DOHH2 (cell line): Measurements from ENCODE around the gene ANO9.

Experiments used
- H3F3A ChIP-seq: fragments of 200-600 bp; sonication (generic), shearing (Covaris generic); 2 replicates; pipeline ENCODE4 v1.6.0; 2016; ENCODE audit warnings: antibody characterized with exemption, mild to moderate bottlenecking; ENCODE audit not compliant: control insufficient read depth, insufficient read depth
- H3K27ac ChIP-seq: fragments of 200-600 bp; sonication (generic); 2 replicates; pipeline ENCODE4 v1.5.1; 2014; ENCODE audit warnings: low read depth, mild to moderate bottlenecking, low read length, moderate library complexity
- H3K27me3 ChIP-seq: fragments of 200-600 bp; sonication (generic); 2 replicates; pipeline ENCODE4 v1.6.1; 2014; ENCODE audit warnings: mild to moderate bottlenecking, low read length, mixed read lengths; ENCODE audit not compliant: control insufficient read depth
- H3K36me3 ChIP-seq: fragments of 200-600 bp; sonication (generic); 2 replicates; pipeline ENCODE4 v1.6.1; 2014; ENCODE audit warnings: mild to moderate bottlenecking, low read length, moderate library complexity, mixed read lengths; ENCODE audit not compliant: control insufficient read depth
- H3K4me1 ChIP-seq: fragments of 200-600 bp; sonication (generic); 2 replicates; pipeline ENCODE4 v1.6.1; 2014; ENCODE audit warnings: mild to moderate bottlenecking, low read length, mixed read lengths; ENCODE audit not compliant: control insufficient read depth
- H3K4me2 ChIP-seq: fragments of 200-600 bp; sonication (generic); 2 replicates; pipeline ENCODE4 v1.6.0; 2014; ENCODE audit warnings: mild to moderate bottlenecking, low read length, moderate library complexity
- H3K4me3 ChIP-seq: fragments of 200-600 bp; sonication (generic); 2 replicates; pipeline ENCODE4 v1.5.1; 2014; ENCODE audit warnings: mild to moderate bottlenecking, low read length, mixed read lengths
- H3K79me2 ChIP-seq: fragments of 200-600 bp; sonication (generic); 2 replicates; pipeline ENCODE4 v1.6.1; 2014; ENCODE audit warnings: mild to moderate bottlenecking, low read length, mixed read lengths; ENCODE audit not compliant: control insufficient read depth
- H3K9me2 ChIP-seq: fragments of 200-600 bp; sonication (generic); replicated peaks from 2 replicates; pipeline ENCODE4 v1.6.1; 2014; ENCODE audit warnings: mild to moderate bottlenecking, low read length, mixed read lengths; ENCODE audit not compliant: control insufficient read depth
- H3K9me3 ChIP-seq: fragments of 200-600 bp; sonication (generic); 2 replicates; pipeline ENCODE4 v1.6.1; 2014; ENCODE audit warnings: antibody characterized with exemption, low read length, mixed read lengths; ENCODE audit not compliant: control insufficient read depth, insufficient read depth
- H4K20me1 ChIP-seq: fragments of 200-600 bp; sonication (generic); 2 replicates; pipeline ENCODE4 v1.6.0; 2014; ENCODE audit warnings: low read depth, mild to moderate bottlenecking, antibody characterized with exemption, low read length, moderate library complexity; ENCODE audit not compliant: control insufficient read depth, insufficient read depth
- EZH2phosphoT487 ChIP-seq: fragments of 200-600 bp; sonication (generic); IDR thresholded peaks from 2 replicates; pipeline ENCODE4 v1.6.1; 2017; ENCODE audit warnings: borderline replicate concordance, mild to moderate bottlenecking, antibody characterized with exemption, low read length, moderate library complexity, mixed read lengths
- TF ChIP-seq, protein P1 (sequence below): fragments of 200-600 bp; sonication (generic); IDR thresholded peaks from one replicate; pipeline ENCODE4 v1.5.1; 2014; ENCODE audit warnings: antibody characterized with exemption, mild to moderate bottlenecking, low read depth, low read length; ENCODE audit not compliant: poor library complexity, severe bottlenecking

ANO9 gene

GRCh38 chr11:371716-372590 is 69.9 kb downstream of the ANO9 start:
- no peaks in the 10 kb centered on the region for H4K20me1 ChIP-seq
- no peaks in the 10 kb centered on the region for H3K27me3 ChIP-seq
- TF ChIP-seq, protein P1, sequence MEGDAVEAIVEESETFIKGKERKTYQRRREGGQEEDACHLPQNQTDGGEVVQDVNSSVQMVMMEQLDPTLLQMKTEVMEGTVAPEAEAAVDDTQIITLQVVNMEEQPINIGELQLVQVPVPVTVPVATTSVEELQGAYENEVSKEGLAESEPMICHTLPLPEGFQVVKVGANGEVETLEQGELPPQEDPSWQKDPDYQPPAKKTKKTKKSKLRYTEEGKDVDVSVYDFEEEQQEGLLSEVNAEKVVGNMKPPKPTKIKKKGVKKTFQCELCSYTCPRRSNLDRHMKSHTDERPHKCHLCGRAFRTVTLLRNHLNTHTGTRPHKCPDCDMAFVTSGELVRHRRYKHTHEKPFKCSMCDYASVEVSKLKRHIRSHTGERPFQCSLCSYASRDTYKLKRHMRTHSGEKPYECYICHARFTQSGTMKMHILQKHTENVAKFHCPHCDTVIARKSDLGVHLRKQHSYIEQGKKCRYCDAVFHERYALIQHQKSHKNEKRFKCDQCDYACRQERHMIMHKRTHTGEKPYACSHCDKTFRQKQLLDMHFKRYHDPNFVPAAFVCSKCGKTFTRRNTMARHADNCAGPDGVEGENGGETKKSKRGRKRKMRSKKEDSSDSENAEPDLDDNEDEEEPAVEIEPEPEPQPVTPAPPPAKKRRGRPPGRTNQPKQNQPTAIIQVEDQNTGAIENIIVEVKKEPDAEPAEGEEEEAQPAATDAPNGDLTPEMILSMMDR, result no peak
- no peak for TF ChIP-seq EZH2phosphoT487
- no peak overlapping the region for H3K27ac ChIP-seq
- no peaks in the 10 kb centered on the region for H3K36me3 ChIP-seq
- no peak overlapping the region for H3K4me3 ChIP-seq
- H3K9me3 ChIP-seq, result peaks cover 14% of the 10 kb centered on the region; the same call in 1 of the 2 replicates
- H3F3A ChIP-seq, result no peaks in the 10 kb centered on the region
- no peaks in the 10 kb centered on the region for H3K79me2 ChIP-seq
- H3K4me2 ChIP-seq, result no peak overlapping the region
- H3K4me1 ChIP-seq, result no peaks in the 10 kb centered on the region
- no peaks in the 10 kb centered on the region for H3K9me2 ChIP-seq

DNA sequence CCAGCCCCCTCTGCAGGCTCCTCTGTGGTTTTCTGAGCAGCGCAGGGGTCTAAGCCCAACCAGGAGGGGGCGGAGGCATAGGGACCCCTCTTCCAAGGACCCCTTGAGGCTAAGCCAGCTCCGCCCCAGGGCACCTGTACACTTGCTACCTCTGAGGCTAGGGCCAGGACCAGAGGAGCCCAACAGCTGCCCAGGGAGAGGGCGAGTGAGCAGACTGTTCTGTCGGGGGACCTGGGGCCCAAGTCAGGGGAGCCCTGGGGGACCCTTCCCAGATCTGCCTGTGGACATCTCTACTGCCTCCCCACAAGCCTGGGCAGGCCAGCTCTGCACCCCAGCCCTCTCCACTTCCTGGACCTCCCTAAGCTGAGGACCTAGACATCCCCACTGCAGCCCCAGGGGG is 70.8 kb downstream of the ANO9 start:
- no peak for TF ChIP-seq EZH2phosphoT487
- TF ChIP-seq, protein P1, result no peak
- Histone ChIP-seq H3K4me3 (no peak overlapping the region), H3K36me3 (no peaks in the 10 kb centered on the region), H4K20me1 (no peaks in the 10 kb centered on the region), H3K4me1 (no peaks in the 10 kb centered on the region), H3K9me2 (no peaks in the 10 kb centered on the region), H3K4me2 (no peak overlapping the region), H3K9me3 (peaks cover 14% of the 10 kb centered on the region; the same call in 1 of the 2 replicates), H3F3A (no peaks in the 10 kb centered on the region), H3K27ac (no peak overlapping the region), H3K79me2 (no peaks in the 10 kb centered on the region), H3K27me3 (no peaks in the 10 kb centered on the region)

GRCh38 chr11:370070-370941 is 71.5 kb downstream of the ANO9 start:
- Histone ChIP-seq H3K27ac (no peak overlapping the region), H3K9me3 (peaks cover 9% of the 10 kb centered on the region; the same call in 1 of the 2 replicates), H3K36me3 (no peaks in the 10 kb centered on the region), H4K20me1 (no peaks in the 10 kb centered on the region), H3K27me3 (no peaks in the 10 kb centered on the region), H3K4me3 (no peak overlapping the region), H3F3A (no peaks in the 10 kb centered on the region), H3K79me2 (no peaks in the 10 kb centered on the region), H3K9me2 (no peaks in the 10 kb centered on the region), H3K4me1 (no peaks in the 10 kb centered on the region), H3K4me2 (no peak overlapping the region)
- no peak for TF ChIP-seq EZH2phosphoT487
- TF ChIP-seq, protein P1, result no peak
